ENCODE measurements around the gene NPFFR1. TPM values are rescaled to one million over a fixed set of nuclear protein-coding genes. Genes with fewer than 3 reads are reported as not detected.
A peak's percentile ranks its signal among the peaks of the same experiment; 100 is the strongest.
"Not testable (repeated sequence)": the region's sequence is repeated elsewhere in the genome, so short reads cannot be mapped to it uniquely, and the experiment has no call there.

NPFFR1 gene
- total and polyA plus RNA-seq, 2 experiments from 2014 or later: 0.03 to 0.05 TPM

GRCh38 chr10:70258216-70258615 is 25.6 kb downstream of the NPFFR1 start (continued):
- TF ChIP-seq ETS1 (IDR thresholded peaks at IDR 0.05): no peak
- no peak for TF ChIP-seq ZNF331 (CRISPR knock-in tag; IDR thresholded peaks at IDR 0.05; ENCODE audit: low read depth)
- TF ChIP-seq ZNF114 (CRISPR knock-in tag; IDR thresholded peaks at IDR 0.05): no peak
- TF ChIP-seq NANOG (IDR thresholded peaks at IDR 0.05; ENCODE audit: borderline replicate concordance): no peak
- no peak for TF ChIP-seq JUNB (IDR thresholded peaks at IDR 0.05; ENCODE audit: unreplicated experiment)

GRCh38 chr10:70257816-70258215 is 26.0 kb downstream of the NPFFR1 start:
- H3K36me3 Mint-ChIP-seq (ENCODE audit: low read depth); H3K27me3 Mint-ChIP-seq (ENCODE audit: insufficient read depth, low read depth, poor library complexity); H3K27me3 ChIP-seq (ENCODE audit: insufficient read depth); H3K27ac ChIP-seq (ENCODE audit: low read depth); H3K9me2 ChIP-seq (ENCODE audit: insufficient read depth); H3K79me2 ChIP-seq (replicated peaks; ENCODE audit: insufficient read depth); H4K20me1 ChIP-seq (replicated peaks; ENCODE audit: insufficient read depth); H2AFZ ChIP-seq; DNase-seq (ENCODE audit: low spot score); H3K4me2 ChIP-seq; ATAC-seq; H3F3A ChIP-seq (replicated peaks; ENCODE audit: low read depth); H3K27ac Mint-ChIP-seq; H3K9me3 Mint-ChIP-seq; H3K4me1 ChIP-seq (ENCODE audit: insufficient read depth); H3K4me3 ChIP-seq; H3K4me3 Mint-ChIP-seq; H3K36me3 ChIP-seq (ENCODE audit: insufficient read depth): not testable (repeated sequence)
- peaks cover 12% of the 10 kb centered on the region for H3K4me1 Mint-ChIP-seq

- H3K4me2 ChIP-seq: no peak overlapping the region
- H4K20me1 ChIP-seq (replicated peaks; ENCODE audit: insufficient read depth): no peaks in the 10 kb centered on the region
- H3K36me3 Mint-ChIP-seq (ENCODE audit: low read depth): no peaks in the 10 kb centered on the region
- peaks cover 7% of the 10 kb centered on the region for H3K27me3 Mint-ChIP-seq (ENCODE audit: insufficient read depth, low read depth, poor library complexity)
- H3K27me3 ChIP-seq (ENCODE audit: insufficient read depth): 0 out of 2 replicates have a peak, but pooled peaks cover 4% of the 10 kb centered on the region
- H3K9me2 ChIP-seq (ENCODE audit: insufficient read depth): no peaks in the 10 kb centered on the region
- H3K79me2 ChIP-seq (replicated peaks; ENCODE audit: insufficient read depth): no peaks in the 10 kb centered on the region
- DNase-seq (ENCODE audit: low spot score) (no peak), ATAC-seq (no peak)
- no peaks in the 10 kb centered on the region for H3K36me3 ChIP-seq (ENCODE audit: insufficient read depth)
- no peak overlapping the region for H3K4me3 ChIP-seq
- peaks cover 12% of the 10 kb centered on the region for H3K4me1 Mint-ChIP-seq
- H3K9me3 Mint-ChIP-seq: no peaks in the 10 kb centered on the region
- H3K27ac Mint-ChIP-seq: no peak overlapping the region
- peak overlapping the region; percentile 28; the same call in 1 of the 2 replicates for H2AFZ ChIP-seq
- no peaks in the 10 kb centered on the region for H3K4me1 ChIP-seq (ENCODE audit: insufficient read depth)
- H3F3A ChIP-seq (replicated peaks; ENCODE audit: low read depth): no peaks in the 10 kb centered on the region
- H3K27ac ChIP-seq (ENCODE audit: low read depth): no peak overlapping the region
- no peak overlapping the region for H3K4me3 Mint-ChIP-seq
- TF ChIP-seq ZNF462 (CRISPR knock-in tag; IDR thresholded peaks at IDR 0.05) (no peak), NANOG (IDR thresholded peaks at IDR 0.05; ENCODE audit: borderline replicate concordance) (no peak), STAT1 (IDR thresholded peaks at IDR 0.05; ENCODE audit: unreplicated experiment) (no peak), JUNB (IDR thresholded peaks at IDR 0.05; ENCODE audit: unreplicated experiment) (no peak), ZNF331 (CRISPR knock-in tag; IDR thresholded peaks at IDR 0.05; ENCODE audit: low read depth) (no peak), REST (IDR thresholded peaks at IDR 0.05; ENCODE audit: unreplicated experiment) (no peak), CREB1 (CRISPR knock-in tag; IDR thresholded peaks at IDR 0.05; ENCODE audit: low read depth) (no peak), EZH2 (IDR thresholded peaks at IDR 0.05; ENCODE audit: low read depth, unreplicated experiment) (no peak)
These were observed 27.3 kb downstream of the NPFFR1 start for GRCh38 chr10:70256463-70256862.
